Activated CD8-positive, alpha-beta memory T cell treated with anti-CD3 and anti-CD28 coated beads, Interleukin-2, amount 50 U/mL, for 24 hours (primary cell): ENCODE measurements around the gene C6orf89.
"Not testable (repeated sequence)": the region's sequence is repeated elsewhere in the genome, so short reads cannot be mapped to it uniquely, and the experiment has no call there.

ENCODE experiments used
- DNase-seq: peaks from one replicate; pipeline ENCODE4 v3.0.0-alpha.2; 2020; ENCODE audit errors: extremely low read depth

Gene C6orf89

GRCh38 chr6:36947570-36948351, 62.0 kb downstream of the C6orf89 start:
- DNase-seq: no peak

GRCh38 chr6:36949076-36949475, 63.3 kb downstream of the C6orf89 start:
- not testable (repeated sequence) for DNase-seq

- DNase-seq: no peak
These were observed 63.9 kb downstream of the C6orf89 start for GRCh38 chr6:36949636-36950035.

- no peak for DNase-seq
These were observed 68.1 kb downstream of the C6orf89 start for GRCh38 chr6:36953931-36954261.

- no peak for DNase-seq
These were observed 68.6 kb downstream of the C6orf89 start, which contains the start of gene PI16 for GRCh38 chr6:36954262-36954931. Gene PI16, plus strand, starts transcription at chr6:36954738. Its CDS starts 23 bp downstream, at chr6:36954761.

GRCh38 chr6:36955136-36955535, 69.4 kb downstream of the C6orf89 start:
- no peak for DNase-seq

GRCh38 chr6:36955671-36956445, 70.1 kb downstream of the C6orf89 start:
- DNase-seq: no peak

- DNase-seq: no peak
These were observed 70.7 kb downstream of the C6orf89 start for GRCh38 chr6:36956446-36956820.

GRCh38 chr6:36957773-36958271, 72.1 kb downstream of the C6orf89 start:
- DNase-seq: no peak

GRCh38 chr6:36958775-36959554, 73.2 kb downstream of the C6orf89 start:
- DNase-seq: no peak

GRCh38 chr6:36959555-36960250, 74.0 kb downstream of the C6orf89 start:
- DNase-seq: no peak

- no peak for DNase-seq
These were observed 76.0 kb downstream of the C6orf89 start for GRCh38 chr6:36961441-36962435.

GRCh38 chr6:36962874-36963273, 77.1 kb downstream of the C6orf89 start:
- peak; percentile 54 for DNase-seq

- no peak for DNase-seq
These were observed 77.9 kb downstream of the C6orf89 start for GRCh38 chr6:36963451-36964290.

GRCh38 chr6:36964349-36964748, 78.6 kb downstream of the C6orf89 start:
- no peak for DNase-seq

- no peak for DNase-seq
These were observed 79.2 kb downstream of the C6orf89 start for GRCh38 chr6:36964908-36965307.

GRCh38 chr6:36967301-36967700, 81.5 kb downstream of the C6orf89 start:
- no peak for DNase-seq

- no peak for DNase-seq
These were observed 82.0 kb downstream of the C6orf89 start for GRCh38 chr6:36967757-36968156.
